Ishikawa (cell line): ENCODE measurements around the gene ARHGAP44.

Experiments
- CEBPB ChIP-seq: IDR thresholded peaks from 2 replicates; pipeline ENCODE4 v1.6.1; 2012
- CREB1 ChIP-seq: IDR thresholded peaks from 2 replicates; pipeline ENCODE4 v1.6.1; 2012; ENCODE audit warnings: low read depth
- EGR1 ChIP-seq: IDR thresholded peaks from 2 replicates; pipeline ENCODE4 v1.6.1; 2012
- EP300 ChIP-seq: IDR thresholded peaks from 2 replicates; pipeline ENCODE4 v1.6.1; 2012; ENCODE audit warnings: borderline replicate concordance
- FOXM1 ChIP-seq: IDR thresholded peaks from 2 replicates; pipeline ENCODE4 v1.6.1; 2012; ENCODE audit warnings: low read depth, borderline replicate concordance
- NFIC ChIP-seq: IDR thresholded peaks from 2 replicates; pipeline ENCODE4 v1.6.1; 2012
- RAD21 ChIP-seq: IDR thresholded peaks from 2 replicates; pipeline ENCODE4 v1.6.1; 2012; ENCODE audit warnings: low read depth
- REST ChIP-seq: IDR thresholded peaks from 2 replicates; pipeline ENCODE4 v1.6.1; 2012; ENCODE audit warnings: low read depth, mild to moderate bottlenecking
- TAF1 ChIP-seq: IDR thresholded peaks from 2 replicates; pipeline ENCODE4 v1.6.1; 2012; ENCODE audit warnings: low read depth, mild to moderate bottlenecking
- TCF12 ChIP-seq: IDR thresholded peaks from 2 replicates; pipeline ENCODE4 v1.6.1; 2012; ENCODE audit warnings: low read depth
- TEAD4 ChIP-seq: IDR thresholded peaks from 2 replicates; pipeline ENCODE4 v1.6.1; 2012
- YY1 ChIP-seq: IDR thresholded peaks from 2 replicates; pipeline ENCODE4 v1.6.1; 2012; ENCODE audit warnings: low read depth
- ZBTB7A ChIP-seq: IDR thresholded peaks from 2 replicates; pipeline ENCODE4 v1.6.1; 2012; ENCODE audit warnings: low read depth
- TF ChIP-seq, protein P1 (sequence below): IDR thresholded peaks from 2 replicates; pipeline ENCODE4 v1.6.1; 2012
- TF ChIP-seq, protein P2 (sequence below): IDR thresholded peaks from 2 replicates; pipeline ENCODE4 v1.6.1; 2012

ARHGAP44 gene

DNA sequence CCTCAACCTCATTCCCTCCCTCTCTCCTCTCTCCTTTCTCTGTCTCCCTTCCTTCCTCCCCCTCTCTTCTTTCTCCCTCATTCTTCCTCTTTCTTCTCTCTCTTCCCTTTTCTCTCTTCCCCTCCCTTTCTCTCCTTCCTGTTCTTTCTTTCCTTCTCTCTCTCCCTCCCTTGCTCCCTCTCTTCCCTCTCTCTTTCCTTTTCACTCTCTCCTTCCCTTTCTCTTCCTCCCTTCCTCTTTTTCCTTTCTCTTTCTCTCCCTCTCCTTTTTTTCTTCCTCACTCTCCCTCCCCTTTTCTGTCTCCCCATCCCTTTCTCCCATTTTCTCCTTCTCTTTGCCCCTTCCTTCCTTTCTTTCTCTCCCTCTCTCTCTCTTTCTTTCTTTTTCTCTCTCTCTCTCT is 236.4 kb downstream of the ARHGAP44 start:
- TF ChIP-seq TAF1 = no peak
- TF ChIP-seq CREB1 = no peak
- TF ChIP-seq, protein P1, sequence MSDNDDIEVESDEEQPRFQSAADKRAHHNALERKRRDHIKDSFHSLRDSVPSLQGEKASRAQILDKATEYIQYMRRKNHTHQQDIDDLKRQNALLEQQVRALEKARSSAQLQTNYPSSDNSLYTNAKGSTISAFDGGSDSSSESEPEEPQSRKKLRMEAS = no peak
- no peak for TF ChIP-seq ZBTB7A
- no peak for TF ChIP-seq CEBPB
- TF ChIP-seq, protein P2, sequence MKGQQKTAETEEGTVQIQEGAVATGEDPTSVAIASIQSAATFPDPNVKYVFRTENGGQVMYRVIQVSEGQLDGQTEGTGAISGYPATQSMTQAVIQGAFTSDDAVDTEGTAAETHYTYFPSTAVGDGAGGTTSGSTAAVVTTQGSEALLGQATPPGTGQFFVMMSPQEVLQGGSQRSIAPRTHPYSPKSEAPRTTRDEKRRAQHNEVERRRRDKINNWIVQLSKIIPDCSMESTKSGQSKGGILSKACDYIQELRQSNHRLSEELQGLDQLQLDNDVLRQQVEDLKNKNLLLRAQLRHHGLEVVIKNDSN = no peak
- TF ChIP-seq REST = no peak
- TF ChIP-seq YY1 = no peak
- TF ChIP-seq TCF12 = no peak
- no peak for TF ChIP-seq EGR1

DNA sequence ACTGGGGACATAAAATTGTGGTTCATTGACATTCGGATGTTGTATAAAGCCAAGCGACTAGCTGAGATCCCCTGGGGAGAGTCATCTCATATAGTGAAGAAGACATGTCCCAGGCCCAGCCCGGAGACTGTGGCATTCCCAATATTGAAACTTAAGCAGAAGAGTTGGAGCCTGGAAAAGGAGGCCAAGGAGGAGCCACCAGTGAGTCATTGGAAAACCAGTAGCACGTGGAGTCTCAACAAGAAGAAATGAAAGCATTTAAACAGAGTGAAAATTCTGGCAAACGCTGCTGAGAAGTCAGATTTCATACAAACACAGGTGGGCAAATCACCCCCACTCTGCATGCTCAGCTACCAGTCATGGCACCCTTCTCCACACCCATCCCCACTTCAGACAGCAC is 237.9 kb downstream of the ARHGAP44 start:
- TF ChIP-seq CREB1 = no peak
- no peak for TF ChIP-seq ZBTB7A
- TF ChIP-seq, protein P2 = no peak
- TF ChIP-seq REST = no peak

DNA sequence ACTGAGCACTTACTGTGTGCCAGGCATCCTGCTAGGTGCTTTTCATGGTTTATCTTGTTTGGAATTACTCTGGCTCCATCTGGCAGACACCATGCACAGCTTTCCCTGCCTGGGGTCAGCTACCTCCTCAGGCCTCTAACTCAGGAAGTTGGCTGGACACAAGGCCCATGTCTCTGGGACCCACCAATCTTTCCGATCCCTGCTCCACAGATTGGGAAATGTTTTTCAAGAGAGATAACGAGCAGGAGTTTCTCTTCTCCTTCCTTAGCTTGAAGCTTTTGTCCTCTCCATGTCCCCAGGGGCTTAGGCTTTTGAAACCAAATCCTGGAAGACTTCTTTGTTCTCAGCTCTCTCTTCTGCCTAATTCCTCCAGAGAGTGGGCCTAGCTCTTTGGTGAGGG is 240.0 kb downstream of the ARHGAP44 start:
- TF ChIP-seq TEAD4 = no peak
- TF ChIP-seq ZBTB7A = no peak
- TF ChIP-seq TCF12 = no peak
- TF ChIP-seq EP300 = no peak
- no peak for TF ChIP-seq REST
- TF ChIP-seq TAF1 = no peak
- TF ChIP-seq, protein P1 = no peak
- TF ChIP-seq RAD21 = no peak
- no peak for TF ChIP-seq CEBPB
- TF ChIP-seq, protein P2 = no peak
- no peak for TF ChIP-seq NFIC
- no peak for TF ChIP-seq YY1
- no peak for TF ChIP-seq CREB1
- TF ChIP-seq FOXM1 = no peak
- no peak for TF ChIP-seq EGR1

GRCh38 chr17:13030056-13030455 is 240.8 kb downstream of the ARHGAP44 start:
- TF ChIP-seq RAD21 (no peak), TEAD4 (no peak), CREB1 (no peak), EGR1 (no peak), FOXM1 (no peak), YY1 (no peak)
- TF ChIP-seq, protein P2 = no peak
